ENCODE measurements around the gene ITGA11.

GRCh38 chr15:68428431-68428940 is 3.5 kb downstream of the ITGA11 start:
- TF ChIP-seq POLR2AphosphoS5 (IDR thresholded peaks at IDR 0.05; ENCODE audit: low read depth, low read length) = no peak
- TF ChIP-seq POLR2A (IDR thresholded peaks at IDR 0.05; ENCODE audit: low read depth, low read length) = no peak
- TF ChIP-seq POU2F2 (IDR thresholded peaks at IDR 0.05; ENCODE audit: low read depth, low read length) = no peak
- no peak for TF ChIP-seq TAF1 (IDR thresholded peaks at IDR 0.05; ENCODE audit: low read depth, low read length)
- TF ChIP-seq PAX5 (IDR thresholded peaks at IDR 0.05; ENCODE audit: insufficient read depth, low read length, severe bottlenecking) = no peak
- TF ChIP-seq SPI1 (IDR thresholded peaks at IDR 0.05; ENCODE audit: low read depth, low read length) = no peak

All from GM12891 (cell line).